Activated gamma-delta T cell treated with anti-CD3 and anti-CD28 coated beads, Interleukin-2, amount 50 U/mL, for 16 hours (primary cell): ENCODE measurements around the gene NOL12.
"Not testable (repeated sequence)": the region's sequence is repeated elsewhere in the genome, so short reads cannot be mapped to it uniquely, and the experiment has no call there.

Experiments used
- DNase-seq: peaks from one replicate; pipeline ENCODE4 v3.0.0-alpha.2; 2020; ENCODE audit warnings: low read depth

NOL12 gene

GRCh38 chr22:37713761-37714160 is 27.6 kb downstream of the NOL12 start:
- DNase-seq: no peak

DNA sequence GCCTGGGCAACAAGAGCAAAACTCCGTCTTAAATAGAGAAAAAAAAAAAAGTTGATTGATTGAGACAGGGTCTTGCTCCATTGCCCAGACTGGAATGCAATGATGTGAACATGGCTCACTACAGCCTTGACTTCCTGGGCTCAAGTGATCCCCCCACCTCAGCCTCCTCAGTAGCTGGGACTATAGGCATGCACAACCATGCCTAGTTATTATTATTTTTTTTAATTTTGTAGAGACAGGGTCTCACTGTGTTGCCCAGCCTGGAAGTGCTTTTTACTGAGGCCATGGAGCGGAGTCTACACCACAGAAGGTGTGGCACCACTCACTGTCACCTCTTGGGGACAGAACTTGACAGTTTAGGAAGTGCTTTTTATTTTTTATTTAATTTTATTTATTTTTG is 28.5 kb downstream of the NOL12 start:
- DNase-seq: no peak

DNA sequence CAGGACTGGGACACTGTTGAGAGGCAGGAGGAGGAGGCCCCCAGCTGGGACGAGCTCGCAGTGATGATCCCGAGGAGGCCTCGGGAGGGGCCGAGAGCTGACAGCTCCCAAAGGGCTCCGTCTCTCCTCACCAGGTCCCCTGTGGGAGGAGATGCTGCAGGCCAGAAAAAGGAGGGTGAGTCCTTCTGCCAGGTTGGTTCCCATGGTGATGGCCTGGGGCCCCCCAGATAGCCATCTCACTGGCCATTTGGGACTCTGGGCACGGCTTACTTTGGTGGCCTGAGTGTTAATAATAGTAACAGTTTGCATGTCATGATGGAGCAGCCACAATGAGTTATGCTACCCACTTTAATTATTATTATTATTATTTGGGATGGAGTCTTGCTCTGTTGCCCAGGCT is 29.6 kb downstream of the NOL12 start:
- no peak for DNase-seq

DNA sequence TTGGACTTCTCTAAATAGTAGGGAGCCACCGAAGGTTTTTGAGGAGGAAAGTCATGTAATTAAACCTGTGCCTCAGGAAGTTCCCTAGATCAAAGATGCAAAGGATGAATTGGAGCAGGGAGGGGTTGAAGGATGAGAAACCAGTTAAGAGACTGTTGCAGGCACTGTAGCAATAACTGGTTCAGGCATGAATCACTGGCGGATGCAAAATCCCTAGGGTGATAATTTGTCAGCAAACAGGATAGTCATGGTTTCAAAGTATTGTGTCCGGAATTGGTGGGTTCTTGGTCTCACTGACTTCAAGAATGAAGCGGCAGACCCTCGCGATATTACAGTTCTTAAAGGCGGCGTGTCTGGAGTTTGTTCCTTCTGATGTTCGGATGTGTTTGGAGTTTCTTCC is 30.6 kb downstream of the NOL12 start:
- no peak for DNase-seq

DNA sequence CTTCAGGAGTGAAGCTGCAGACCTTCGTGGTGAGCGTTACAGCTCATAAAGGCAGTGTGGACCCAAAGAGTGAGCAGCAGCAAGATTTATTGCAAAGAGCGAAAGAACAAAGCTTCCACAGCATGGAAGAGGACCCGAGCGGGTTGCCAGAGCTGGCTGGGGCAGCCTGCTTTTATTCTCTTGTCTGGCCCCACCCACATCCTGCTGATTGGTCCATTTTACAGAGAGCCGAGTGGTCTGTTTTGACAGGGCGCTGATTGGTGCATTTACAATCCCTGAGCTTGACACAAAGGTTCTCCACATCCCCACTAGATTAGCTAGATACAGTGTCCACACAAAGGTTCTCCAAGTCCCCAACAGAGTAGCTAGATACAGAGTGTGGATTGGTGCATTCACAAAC is 31.1 kb downstream of the NOL12 start:
- DNase-seq: not testable (repeated sequence)

GRCh38 chr22:37717746-37718305 is 31.7 kb downstream of the NOL12 start:
- DNase-seq: not testable (repeated sequence)

DNA sequence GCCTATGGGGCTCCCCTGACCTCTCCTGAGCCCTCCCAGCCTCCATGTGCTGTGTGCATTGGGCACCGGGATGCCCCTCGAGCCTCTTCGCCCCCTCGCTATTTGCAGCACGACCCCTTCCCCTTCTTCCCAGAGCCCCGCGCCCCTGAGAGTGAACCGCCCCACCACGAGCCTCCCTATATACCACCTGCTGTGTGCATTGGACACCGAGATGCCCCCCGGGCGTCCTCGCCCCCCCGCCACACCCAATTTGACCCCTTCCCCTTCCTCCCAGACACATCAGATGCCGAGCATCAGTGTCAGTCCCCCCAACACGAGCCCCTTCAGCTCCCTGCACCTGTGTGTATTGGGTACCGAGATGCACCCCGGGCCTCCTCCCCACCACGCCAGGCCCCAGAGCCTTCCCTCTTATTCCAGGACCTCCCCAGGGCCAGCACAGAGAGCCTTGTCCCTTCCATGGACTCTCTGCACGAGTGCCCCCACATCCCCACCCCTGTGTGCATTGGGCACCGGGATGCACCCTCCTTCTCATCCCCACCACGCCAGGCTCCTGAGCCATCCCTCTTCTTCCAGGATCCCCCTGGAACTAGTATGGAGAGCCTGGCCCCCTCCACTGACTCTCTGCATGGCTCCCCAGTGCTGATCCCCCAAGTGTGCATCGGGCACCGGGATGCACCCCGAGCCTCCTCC is 39.6 kb downstream of the NOL12 start:
- DNase-seq: no peak

- DNase-seq: no peak
Measured at GRCh38 chr22:37726241-37726887, 40.2 kb downstream of the NOL12 start.

- no peak for DNase-seq
Measured at GRCh38 chr22:37728620-37729019, 42.5 kb downstream of the NOL12 start.

- DNase-seq: no peak
Measured at GRCh38 chr22:37731804-37732471, 45.8 kb downstream of the NOL12 start.

GRCh38 chr22:37732699-37733607 is 46.8 kb downstream of the NOL12 start:
- DNase-seq: no peak

GRCh38 chr22:37733625-37734401 is 47.7 kb downstream of the NOL12 start:
- DNase-seq: no peak

GRCh38 chr22:37734402-37734700 is 48.2 kb downstream of the NOL12 start:
- no peak for DNase-seq

- no peak for DNase-seq
Measured at GRCh38 chr22:37734964-37735451, 48.9 kb downstream of the NOL12 start.

- DNase-seq: no peak
Measured at GRCh38 chr22:37739035-37739434, 52.9 kb downstream of the NOL12 start.

GRCh38 chr22:37739611-37740049 is 53.5 kb downstream of the NOL12 start:
- DNase-seq: no peak

DNA sequence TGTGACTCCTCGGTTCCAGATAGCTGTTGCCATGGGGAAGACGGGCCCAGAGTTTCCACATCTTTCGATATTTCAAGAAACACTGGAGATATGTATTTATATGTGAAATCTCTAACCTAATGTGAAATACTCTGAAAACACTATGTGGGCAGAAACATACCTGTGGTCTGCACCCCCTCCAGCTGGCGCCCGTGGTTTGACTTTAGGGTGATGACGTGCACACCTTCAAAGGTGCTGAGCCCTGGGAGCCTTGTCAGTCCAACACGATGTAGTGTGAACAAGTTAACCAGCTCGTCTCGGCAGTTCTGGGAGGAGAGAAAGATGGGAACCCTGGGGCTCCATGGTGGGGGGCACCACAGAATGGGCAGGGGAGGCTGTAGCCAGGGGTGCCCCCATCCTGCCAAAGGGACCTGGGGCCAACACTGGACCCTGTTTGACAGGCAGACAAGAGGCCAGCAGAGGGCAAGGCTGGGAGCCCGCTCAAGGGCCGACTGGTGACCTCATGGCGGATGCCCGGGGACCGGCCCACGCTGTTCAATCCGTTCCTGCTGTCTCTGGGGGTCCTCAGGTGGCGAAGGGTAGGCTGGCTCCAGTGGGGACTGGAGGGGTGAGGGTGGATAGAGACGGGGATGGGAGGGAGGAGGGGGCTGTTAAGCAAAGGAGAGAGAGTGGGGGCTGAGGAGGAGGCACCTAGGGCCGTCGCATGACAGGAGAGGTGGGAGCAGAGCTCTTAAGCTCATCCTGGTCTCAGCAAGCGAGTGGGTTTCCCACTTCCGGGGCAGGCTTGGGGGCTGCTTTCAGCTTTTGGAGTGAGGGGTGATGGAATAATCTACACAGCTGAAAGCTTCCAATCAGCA is 54.5 kb downstream of the NOL12 start:
- no peak for DNase-seq

DNA sequence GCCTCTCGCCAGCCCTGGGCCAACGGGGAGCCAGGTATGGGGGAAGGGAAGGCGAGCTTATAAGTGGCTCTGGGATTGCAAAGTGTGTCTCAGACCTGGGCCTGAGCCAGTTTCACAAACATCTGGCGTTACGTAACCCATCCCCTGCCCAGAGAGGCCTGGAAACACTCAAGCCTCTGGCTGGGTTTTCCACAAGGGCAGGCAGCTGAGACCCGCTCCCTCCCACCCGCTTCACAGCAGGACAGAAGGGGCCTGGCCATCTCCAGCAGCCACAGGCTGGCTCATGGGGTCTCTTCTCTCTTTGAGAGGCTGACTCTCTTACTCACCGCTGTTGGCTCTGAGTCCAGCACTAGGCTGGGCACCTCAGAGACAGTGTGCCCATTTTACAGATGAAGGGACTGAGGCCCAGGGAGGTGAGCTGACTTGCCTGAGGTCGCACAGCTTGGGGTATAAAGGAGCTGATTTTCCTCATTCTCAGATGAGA is 55.2 kb downstream of the NOL12 start:
- no peak for DNase-seq

- DNase-seq: no peak
Measured at GRCh38 chr22:37742376-37743171, 56.4 kb downstream of the NOL12 start.
